Central memory CD4-positive, alpha-beta T cell (primary cell): ENCODE results near the gene TMED4.

Experiments
- DNase-seq: peaks from one replicate; pipeline ENCODE4 v3.0.0; 2022

TMED4 gene

GRCh38 chr7:44539669-44540506, 42.1 kb downstream of the TMED4 start:
- DNase-seq = no peak

DNA sequence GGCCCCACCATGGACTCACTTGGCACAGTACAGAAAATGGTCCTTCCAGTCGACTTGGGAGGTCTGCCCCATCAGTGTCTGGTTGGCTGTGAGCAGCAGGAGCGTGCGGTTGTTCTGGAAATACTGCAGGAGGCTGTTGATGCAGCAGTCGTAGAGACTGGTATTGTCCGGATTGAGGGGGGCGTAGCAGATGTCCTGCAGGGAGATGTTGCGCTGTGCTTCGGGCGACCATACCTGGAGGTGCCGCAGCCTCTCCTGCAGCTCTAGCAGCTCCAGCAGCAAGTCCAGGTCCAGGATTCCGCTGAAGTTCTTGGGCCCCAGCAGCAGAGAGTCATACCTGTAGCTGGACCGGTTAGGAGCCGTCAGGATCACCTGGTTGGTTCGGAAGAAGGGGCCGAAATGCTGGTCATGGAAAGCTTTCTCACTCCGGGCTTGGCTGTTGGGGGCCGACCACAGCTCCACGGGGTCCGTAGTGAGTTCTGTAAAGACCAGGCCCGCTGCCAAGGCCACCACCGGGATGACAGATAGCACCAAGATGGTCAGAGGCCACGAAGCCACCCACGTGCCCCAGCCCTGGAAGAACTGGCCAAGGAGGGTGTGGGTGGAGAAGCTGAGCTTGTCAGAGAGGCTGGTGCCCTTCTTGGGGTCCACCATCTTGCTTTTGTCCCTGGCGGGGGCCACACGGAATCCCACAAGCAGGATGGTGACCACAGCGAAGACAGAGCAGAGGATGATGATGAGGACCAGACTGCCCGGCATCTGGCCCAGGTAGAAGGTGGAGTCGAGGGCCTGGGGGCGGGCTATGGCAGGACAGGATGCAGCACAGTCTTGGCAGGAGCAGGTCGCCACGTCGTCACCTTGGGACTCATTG, 43.0 kb downstream of the TMED4 start:
- no peak for DNase-seq

DNA sequence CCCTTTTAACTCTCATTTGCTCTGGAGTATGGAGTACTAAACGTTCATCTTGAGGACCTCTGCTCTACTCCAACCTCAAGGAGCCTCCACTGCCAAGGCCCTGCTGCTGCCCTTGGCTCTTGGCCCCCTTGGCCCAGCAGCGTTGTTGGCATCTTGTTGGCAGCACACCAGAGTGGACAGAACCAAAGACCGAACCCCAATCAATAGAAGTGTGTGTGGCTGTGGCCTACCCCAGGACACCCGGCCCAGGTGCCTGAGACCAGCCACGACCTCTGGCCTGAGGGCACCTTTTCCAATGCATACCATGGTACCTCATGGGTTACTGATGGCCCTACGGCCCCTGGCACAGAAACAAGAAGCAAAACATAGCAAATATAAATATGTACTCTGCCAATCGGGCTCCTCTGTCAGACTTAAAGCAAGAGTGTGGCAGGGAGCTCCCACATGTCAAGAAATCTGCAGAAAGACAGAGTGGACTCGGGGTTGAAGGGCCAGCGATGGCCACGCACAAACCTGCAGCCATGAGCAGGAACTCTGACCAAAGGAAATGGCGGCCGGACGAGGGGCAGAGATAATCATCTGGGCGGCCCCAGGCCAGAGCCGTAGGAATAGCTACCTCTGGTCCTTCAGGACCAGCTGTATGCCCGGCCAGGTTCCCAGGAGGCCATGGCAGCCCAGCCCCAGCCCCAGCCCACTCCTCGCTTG, 43.8 kb downstream of the TMED4 start:
- no peak for DNase-seq

- DNase-seq = no peak
These were observed 44.6 kb downstream of the TMED4 start for GRCh38 chr7:44537442-44537841.

DNA sequence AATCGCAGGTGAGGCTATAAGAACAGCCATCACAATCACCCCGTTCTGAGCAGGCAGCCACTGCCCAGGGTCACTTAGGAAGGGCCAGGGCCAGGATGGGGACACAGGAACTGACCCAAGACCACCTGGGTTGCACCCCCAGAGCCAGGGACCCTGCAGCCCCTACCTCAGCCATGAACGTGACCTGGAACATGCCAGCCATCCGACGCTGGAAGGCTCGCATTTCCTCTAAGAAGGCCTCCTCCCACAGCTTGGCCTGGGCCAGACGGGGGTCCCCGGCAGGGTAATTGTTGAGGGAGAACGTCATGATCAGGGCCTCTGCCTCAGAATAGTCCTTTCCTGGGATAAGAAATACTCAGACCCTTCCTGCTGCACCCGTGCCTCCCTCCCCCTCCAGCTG, 45.9 kb downstream of the TMED4 start:
- DNase-seq = no peak

DNA sequence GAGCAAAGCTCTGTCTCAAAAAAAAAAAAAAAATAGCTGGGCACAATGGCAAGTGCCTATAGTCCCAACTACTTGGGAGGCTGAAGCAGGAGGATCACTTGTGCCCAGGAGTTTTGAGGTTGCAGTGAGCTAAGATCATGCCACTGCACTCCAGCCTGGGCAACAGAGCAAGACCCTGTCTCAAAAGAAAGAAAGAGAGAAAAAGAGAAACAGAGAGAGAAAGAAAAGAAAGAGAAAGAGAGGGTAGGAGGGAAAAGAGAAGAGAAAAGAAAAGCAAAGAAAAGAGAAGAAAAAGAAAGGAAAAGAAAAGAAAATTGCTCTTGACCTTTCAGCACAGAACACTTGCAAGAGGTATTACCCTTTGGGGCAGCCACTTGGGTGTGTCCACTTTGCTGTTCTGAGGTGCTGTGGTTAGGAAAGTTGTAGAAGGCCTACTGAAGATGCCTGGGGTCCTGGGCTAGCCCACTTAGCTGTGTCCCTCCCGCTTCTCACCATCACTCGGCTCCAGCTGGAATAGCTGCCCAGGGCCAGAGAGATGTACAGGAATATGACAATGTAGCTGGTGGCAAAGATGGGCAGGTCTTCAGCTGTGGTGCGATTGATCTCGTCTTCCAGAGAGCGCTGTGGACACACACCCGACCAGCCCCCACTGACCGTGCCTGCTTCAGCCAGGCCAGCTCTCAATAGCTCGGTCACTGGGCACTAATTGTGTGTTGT, 46.5 kb downstream of the TMED4 start:
- no peak for DNase-seq

- DNase-seq = no peak
These were observed 47.5 kb downstream of the TMED4 start for GRCh38 chr7:44534501-44534900.

- DNase-seq = no peak
These were observed 47.9 kb downstream of the TMED4 start for GRCh38 chr7:44534087-44534486.

DNA sequence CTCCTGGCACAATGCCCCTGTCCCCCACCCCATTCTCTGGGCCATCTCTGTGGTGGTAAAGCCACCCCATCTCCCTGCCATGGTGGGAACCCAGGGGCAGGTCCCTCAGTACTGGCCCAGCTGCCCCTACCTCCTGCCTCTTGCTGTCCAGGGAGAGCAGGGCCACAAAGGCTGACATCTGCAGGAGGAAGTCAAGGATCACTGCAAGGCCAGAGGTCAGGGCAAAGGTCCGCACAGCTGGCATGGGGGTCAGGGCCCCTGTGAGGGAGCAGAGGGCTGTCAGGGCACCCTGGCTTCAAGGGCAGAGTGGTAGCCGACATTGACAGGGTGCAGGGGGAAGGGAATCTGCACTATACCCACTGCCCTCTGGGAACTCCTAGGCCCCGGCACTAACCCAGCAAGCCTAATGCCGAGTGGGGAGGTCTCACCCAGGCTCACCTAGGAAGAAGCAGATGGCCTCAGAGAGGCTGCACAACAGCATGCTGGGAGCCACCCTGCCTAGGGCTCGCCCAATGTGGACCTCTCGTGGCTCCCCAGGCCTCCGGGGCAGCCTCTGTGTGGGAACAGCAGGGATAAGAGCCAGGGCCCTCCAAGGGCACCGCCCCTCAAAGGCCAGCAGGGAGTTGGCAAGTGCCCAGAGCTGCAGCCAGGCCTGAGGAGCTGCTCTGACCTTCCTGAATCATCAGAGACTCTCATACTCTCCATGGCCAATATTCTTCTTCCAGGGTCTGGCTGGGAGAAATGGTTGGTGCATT, 48.6 kb downstream of the TMED4 start:
- DNase-seq = no peak

DNA sequence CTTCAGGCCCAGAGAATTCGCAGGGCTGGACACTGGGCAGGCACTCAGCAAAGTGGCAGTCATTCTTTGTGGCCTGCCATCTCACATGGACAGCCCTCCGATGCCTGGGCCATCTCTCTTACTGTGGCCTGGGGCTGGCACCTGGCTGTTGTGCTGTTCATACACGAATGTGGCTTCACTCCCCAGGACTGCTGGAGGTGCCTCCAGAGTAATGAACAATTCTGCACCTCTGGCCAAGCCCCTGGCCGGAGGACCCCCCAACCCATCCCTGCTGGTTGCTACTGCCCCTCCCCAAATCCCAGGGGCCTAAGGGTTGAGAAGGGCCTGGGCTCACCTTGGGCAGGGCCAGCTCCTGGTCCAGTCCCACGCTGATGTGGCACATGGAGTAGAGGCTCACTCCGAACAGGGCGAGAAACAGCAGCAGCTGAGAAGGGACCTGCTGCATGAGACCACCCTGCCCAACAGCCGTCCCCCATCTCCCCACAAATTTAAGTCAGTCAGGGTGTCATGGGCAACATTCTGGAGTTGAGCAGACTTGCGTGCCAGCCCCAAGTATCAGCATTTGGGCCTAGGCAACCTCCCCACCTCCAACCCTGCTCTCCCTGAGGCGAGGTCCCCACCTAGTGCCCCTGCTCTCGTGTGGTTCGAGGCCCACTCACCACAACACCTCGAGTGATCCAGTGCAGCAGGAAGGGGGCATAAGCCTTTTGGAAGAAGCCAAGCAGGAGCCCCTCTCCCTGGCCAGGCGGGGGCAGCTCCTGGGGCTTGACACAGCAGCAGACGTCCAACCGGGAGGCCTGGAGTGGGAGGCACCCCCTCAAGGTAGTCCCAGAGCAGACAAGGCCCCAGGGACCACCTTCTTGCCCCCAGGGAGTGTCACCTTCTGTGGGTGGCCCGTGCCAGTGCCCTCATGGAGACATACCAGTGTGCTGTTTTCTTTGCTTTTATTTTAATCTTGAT, 50.3 kb downstream of the TMED4 start:
- DNase-seq = no peak

DNA sequence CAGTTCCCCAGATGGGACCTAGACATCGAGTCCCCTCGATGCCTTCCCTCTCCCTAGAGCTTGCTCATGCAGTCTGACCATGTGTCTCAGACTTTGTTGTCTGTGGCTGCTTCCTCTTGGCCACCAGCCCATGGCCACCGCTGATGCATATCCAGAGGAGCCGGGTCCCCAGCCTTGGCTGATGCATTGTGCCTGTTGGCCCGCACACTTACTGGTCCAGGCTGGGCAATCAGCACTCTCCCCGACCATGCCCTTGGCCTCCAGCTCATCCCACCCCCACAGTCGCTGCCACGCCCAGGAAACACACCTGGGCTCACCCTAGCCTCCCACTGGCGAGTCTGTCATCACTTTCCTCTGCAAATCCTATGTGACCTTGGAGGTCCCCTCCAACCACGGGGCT, 51.0 kb downstream of the TMED4 start:
- DNase-seq = no peak
